Fibroblast of villous mesenchyme (primary cell): ENCODE data around the gene RXRA. TPM values are rescaled to one million over a fixed set of nuclear protein-coding genes. Genes with fewer than 3 reads are reported as not detected.

Experiments used
- DNase-seq: peaks from one replicate; pipeline ENCODE4 v3.0.0-alpha.2; 2010; ENCODE audit warnings: low read depth
- H3K4me3 ChIP-seq: 2 replicates; pipeline ENCODE4 v1.5.1; 2011; ENCODE audit warnings: low read depth, mild to moderate bottlenecking, low read length
- total RNA-seq: library from RNA; depleted of rRNA; stranded (reverse); fragments of >200 nt; gene quantifications from 2 replicates; pipeline ENCODE4 v1.2.3, GENCODE V29; 2012
- TF ChIP-seq, protein P1 (sequence below): IDR thresholded peaks from 2 replicates; pipeline ENCODE4 v1.5.1; 2012; ENCODE audit warnings: low read depth, mild to moderate bottlenecking, low read length; ENCODE audit not compliant: insufficient read depth

RXRA gene
- total RNA-seq, 1 donor, result 16.0 TPM

DNA sequence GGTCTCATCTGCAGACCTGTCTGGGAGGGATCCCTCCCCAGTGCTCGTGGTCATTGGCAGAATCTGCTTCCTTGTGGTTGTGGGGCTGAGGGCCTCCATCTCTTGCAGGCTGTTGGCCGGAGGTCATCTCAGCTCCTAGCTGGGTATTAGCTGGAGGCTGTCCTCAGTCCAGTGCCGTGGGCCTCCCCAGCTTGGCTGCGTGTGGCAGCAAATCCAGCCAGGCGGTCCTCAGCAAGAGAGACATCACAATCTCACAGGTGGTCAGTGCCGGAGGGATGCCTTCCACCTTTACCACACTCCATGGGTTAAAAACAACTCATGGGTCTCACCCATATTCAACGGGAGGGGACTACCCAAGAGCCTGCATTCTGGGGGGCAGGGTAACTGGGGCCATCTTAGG, 155.5 kb downstream of the RXRA start:
- no peak overlapping the region for H3K4me3 ChIP-seq
- DNase-seq, result no peak
- TF ChIP-seq, protein P1, sequence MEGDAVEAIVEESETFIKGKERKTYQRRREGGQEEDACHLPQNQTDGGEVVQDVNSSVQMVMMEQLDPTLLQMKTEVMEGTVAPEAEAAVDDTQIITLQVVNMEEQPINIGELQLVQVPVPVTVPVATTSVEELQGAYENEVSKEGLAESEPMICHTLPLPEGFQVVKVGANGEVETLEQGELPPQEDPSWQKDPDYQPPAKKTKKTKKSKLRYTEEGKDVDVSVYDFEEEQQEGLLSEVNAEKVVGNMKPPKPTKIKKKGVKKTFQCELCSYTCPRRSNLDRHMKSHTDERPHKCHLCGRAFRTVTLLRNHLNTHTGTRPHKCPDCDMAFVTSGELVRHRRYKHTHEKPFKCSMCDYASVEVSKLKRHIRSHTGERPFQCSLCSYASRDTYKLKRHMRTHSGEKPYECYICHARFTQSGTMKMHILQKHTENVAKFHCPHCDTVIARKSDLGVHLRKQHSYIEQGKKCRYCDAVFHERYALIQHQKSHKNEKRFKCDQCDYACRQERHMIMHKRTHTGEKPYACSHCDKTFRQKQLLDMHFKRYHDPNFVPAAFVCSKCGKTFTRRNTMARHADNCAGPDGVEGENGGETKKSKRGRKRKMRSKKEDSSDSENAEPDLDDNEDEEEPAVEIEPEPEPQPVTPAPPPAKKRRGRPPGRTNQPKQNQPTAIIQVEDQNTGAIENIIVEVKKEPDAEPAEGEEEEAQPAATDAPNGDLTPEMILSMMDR, result no peak

DNA sequence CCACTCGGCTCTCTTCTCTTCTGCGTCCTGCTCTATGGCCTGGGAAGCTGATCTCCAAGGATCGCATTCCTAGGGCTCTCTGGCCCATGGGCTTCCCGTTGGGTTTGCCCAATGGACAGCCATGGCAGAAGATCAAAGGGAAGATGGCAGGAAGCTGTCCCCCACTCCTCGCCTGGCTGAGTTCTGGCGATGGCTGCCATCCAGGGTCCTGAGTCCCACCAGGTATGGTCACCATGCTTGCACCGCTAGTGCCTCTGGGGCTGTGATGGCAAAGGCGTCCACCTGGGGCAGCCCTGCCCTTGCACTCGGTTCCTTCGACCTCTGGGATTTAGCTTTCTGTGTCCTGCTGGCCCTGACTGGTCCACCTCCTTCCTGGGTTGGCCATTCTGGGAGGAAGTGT, 156.0 kb downstream of the RXRA start:
- no peak for DNase-seq
- TF ChIP-seq, protein P1, result no peak
- no peak overlapping the region for H3K4me3 ChIP-seq

DNA sequence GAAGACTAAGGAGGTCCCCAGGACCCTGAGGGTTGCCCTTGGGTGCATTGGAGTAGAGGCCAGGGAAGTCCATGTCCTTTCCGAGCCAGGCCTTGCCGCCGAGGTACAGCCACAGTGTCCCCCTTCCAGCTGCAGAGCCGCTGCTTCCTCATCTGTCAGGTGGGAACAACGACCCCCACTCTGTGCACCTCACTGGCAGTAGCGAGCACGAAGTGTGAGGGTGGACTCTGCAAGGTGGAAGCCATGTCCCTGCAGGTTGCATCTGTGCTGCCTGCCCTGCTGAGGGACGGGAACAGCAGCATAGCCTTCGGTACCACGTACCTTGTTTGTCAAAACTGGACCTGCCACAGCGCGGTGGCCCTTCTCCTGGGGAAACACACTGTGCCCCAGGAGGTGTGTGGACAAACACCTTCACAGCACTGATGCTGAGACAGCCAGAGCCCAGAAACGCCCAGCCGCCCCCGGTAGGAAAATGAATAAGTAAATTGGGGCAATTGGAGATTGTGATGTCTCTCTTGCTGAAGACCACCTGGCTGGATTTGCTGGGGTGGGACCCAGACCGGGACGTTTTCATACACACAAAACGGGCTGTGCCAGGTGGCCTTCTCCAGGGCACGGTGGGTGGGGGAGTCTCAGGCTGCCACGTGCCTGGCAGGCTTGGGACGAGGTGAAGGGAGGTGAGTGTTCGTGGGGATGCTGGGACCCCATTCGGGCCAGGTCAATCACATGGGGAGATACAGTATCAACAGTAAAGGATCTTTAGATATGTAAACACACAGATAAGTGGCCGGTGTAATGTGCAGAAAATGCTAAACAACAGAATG, 157.3 kb downstream of the RXRA start:
- no peak overlapping the region for H3K4me3 ChIP-seq
- DNase-seq, result no peak
- TF ChIP-seq, protein P1, result no peak

DNA sequence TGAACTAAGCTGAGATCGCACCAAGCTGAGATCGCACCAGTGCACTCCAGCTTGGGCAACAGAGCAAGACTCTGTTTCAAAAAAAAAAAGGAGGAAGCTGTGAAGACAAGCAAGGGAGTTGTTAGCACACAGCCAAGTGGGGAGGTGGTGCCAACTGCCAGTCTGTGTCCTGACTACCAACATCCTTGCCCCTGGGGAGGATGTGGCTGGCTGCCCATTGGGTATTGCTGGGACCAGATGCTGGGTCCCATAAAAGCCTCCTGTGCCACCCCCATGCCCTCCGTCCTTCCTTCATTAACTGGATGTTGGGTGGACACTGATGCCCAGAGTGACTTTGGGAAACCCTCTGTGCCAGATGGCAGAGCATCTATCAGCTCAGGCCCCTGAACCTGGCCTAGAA, 158.2 kb downstream of the RXRA start:
- TF ChIP-seq, protein P1, result no peak
- no peak for DNase-seq
- no peak overlapping the region for H3K4me3 ChIP-seq

DNA sequence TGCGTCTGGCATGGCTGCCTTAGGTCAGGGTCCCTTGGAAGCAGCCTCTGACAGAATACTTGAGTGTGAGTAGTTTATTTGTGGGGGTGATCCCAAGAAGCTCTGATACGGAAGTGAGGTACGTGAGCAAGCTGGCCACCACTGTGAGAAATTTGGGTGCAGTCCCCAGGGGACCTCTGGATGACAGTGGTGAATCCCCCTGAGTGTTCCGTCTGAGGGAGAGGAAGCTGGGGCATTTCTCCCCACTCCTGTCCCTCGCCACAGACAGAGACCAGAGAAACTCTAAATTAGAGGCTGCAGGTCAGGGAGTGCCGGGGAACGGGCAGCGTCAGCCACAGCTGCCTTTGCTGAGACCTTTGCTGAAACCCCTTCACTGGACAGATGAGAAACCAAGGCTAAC, 159.4 kb downstream of the RXRA start:
- DNase-seq, result no peak
- no peak overlapping the region for H3K4me3 ChIP-seq
- TF ChIP-seq, protein P1, result no peak

DNA sequence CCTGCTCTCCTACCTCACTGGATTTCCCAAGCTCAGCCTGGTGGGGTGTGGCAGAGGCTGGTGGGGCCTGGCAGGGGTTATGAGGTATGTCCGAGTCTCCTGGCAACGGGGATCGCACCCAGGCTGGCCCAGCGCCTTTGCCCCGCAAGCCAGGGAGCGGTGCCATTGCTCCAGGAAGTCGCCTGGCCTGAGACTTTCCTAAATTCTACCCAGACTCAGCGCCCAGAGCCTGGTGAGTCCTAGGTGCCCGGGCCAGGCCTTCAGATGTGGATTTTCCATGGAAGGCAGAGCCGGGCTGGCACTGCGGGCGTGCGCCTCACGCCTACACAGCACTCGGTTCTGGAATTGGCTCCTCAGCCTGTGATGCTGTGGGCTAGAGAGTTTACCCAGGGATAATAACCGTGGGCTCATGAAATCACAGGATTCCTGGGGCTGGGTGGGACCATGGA, 159.9 kb downstream of the RXRA start:
- DNase-seq, result no peak
- TF ChIP-seq, protein P1, result no peak
- H3K4me3 ChIP-seq, result no peak overlapping the region

DNA sequence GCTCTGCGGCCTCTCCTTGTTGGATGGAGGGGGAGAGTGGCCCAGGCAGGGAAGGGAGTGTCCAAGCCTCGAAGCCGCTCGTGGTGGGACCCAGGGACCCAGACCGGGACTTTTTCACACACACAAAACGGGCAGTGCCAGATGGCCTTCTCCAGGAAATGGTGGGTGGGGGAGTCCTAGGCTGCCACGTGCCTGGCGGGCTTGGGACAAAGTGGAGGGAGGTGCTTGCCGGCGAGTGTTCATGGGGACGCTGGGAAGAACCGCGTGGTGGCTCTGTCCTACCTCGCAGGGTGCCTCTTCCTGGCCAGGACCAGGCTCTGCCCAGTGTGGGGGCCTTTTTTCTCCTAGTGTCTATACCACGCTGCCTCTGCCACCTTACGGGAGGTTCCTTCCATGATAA, 160.3 kb downstream of the RXRA start:
- TF ChIP-seq, protein P1, result no peak
- DNase-seq, result no peak
- no peak overlapping the region for H3K4me3 ChIP-seq
